A549 (cell line): ENCODE data around the gene CDHR5. TPM values are rescaled to one million over a fixed set of nuclear protein-coding genes. Genes with fewer than 3 reads are reported as not detected.

ENCODE experiments used
- ATAC-seq, 2 experiments: fragments of 200-7000 bp in 1 of 2; fragments of >200 bp in 1 of 2; cut with Nextera tagmentation in 1 of 2; cut with Tn5 transposase in 1 of 2; 3 replicates each; pipeline versions ENCODE4 v1.8.0 to v1.9.1; 2018 to 2020; ENCODE audit warnings: mild to moderate bottlenecking in 1 of 2, moderate library complexity in 1 of 2
- CTCF ChIA-PET: fragments of 300-600 bp; sonication (Branson Sonifier 250); formaldehyde crosslinking; extraction: SDS; loops from one replicate; lab custom pipeline; 2021; ENCODE audit warnings: antibody characterized with exemption, inconsistent platforms; lab: Yijun Ruan, JAX
- POLR2A ChIA-PET: fragments of 350-600 bp; formaldehyde crosslinking; extraction: SDS; loops from one replicate; lab custom pipeline; 2021; ENCODE audit warnings: antibody characterized with exemption, inconsistent platforms; lab: Yijun Ruan, JAX
- DNase-seq, 2 experiments: peaks; one replicate each; pipeline versions ENCODE4 v3.0.0 to v3.0.0-alpha.2; 2011 to 2016; ENCODE audit warnings: low read depth in 1 of 2, low spot score in 1 of 2
- FAIRE-seq: peaks from 2 replicates; lab custom pipeline; 2011; peaks lifted over from hg19 to GRCh38; lab: Jason Lieb, UNC
- H3K27ac ChIP-seq, 2 experiments: fragments of >200 bp; sonication (Bioruptor Twin); formaldehyde crosslinking; 3 replicates each; pipeline ENCODE4 v1.5.1; 2016 to 2017
- H3K4me1 ChIP-seq: fragments of >200 bp; sonication (Bioruptor Twin); formaldehyde crosslinking; 3 replicates; pipeline ENCODE4 v1.6.1; 2016
- H3K4me2 ChIP-seq: fragments of >200 bp; sonication (Bioruptor Twin); formaldehyde crosslinking; 3 replicates; pipeline ENCODE4 v1.6.1; 2016
- H3K4me3 ChIP-seq: fragments of >200 bp; sonication (Bioruptor Twin); formaldehyde crosslinking; 3 replicates; pipeline ENCODE4 v1.5.1; 2016
- H3K9me3 ChIP-seq: fragments of >200 bp; sonication (Bioruptor Twin); formaldehyde crosslinking; 3 replicates; pipeline ENCODE4 v1.6.1; 2016
- ATOH8 ChIP-seq: fragments of 250-450 bp; sonication (Bioruptor Pico); IDR thresholded peaks from 2 replicates; pipeline ENCODE4 v1.5.0; 2020; ENCODE audit warnings: low read depth, mild to moderate bottlenecking, moderate library complexity
- BHLHE40 ChIP-seq: IDR thresholded peaks from 2 replicates; pipeline ENCODE4 v1.6.1; 2012; ENCODE audit warnings: low read depth, low read length, inconsistent platforms
- CHD2 ChIP-seq: fragments of 150-350 bp; IDR thresholded peaks from 2 replicates; pipeline ENCODE4 v1.6.1; 2014; ENCODE audit warnings: low read length; ENCODE audit not compliant: partially characterized antibody
- CHD4 ChIP-seq: fragments of 200-600 bp; sonication (generic); IDR thresholded peaks from 2 replicates; pipeline ENCODE4 v1.6.1; 2016; ENCODE audit warnings: antibody characterized with exemption, mild to moderate bottlenecking, borderline replicate concordance
- E2F6 ChIP-seq: IDR thresholded peaks from 2 replicates; pipeline ENCODE4 v1.6.1; 2012; ENCODE audit warnings: low read depth, borderline replicate concordance
- ESRRA ChIP-seq: fragments of 150-350 bp; IDR thresholded peaks from 2 replicates; pipeline ENCODE4 v1.6.1; 2014; ENCODE audit warnings: mild to moderate bottlenecking, low read length, borderline replicate concordance
- HEYL ChIP-seq: fragments of 250-450 bp; sonication (Bioruptor Pico); IDR thresholded peaks from 2 replicates; pipeline ENCODE4 v1.8.0; 2021; ENCODE audit warnings: mild to moderate bottlenecking, moderate library complexity
- HOXB13 ChIP-seq: fragments of 250-450 bp; sonication (Bioruptor Pico); IDR thresholded peaks from 2 replicates; pipeline ENCODE4 v1.5.0; 2020; ENCODE audit warnings: low read depth, mild to moderate bottlenecking, moderate library complexity
- JUNB ChIP-seq: fragments of >200 bp; sonication (Bioruptor Twin); formaldehyde crosslinking; IDR thresholded peaks from 2 replicates; pipeline ENCODE4 v1.6.1; 2016
- KDM1A ChIP-seq: fragments of 200-600 bp; sonication (generic); IDR thresholded peaks from 2 replicates; pipeline ENCODE4 v1.6.1; 2016; ENCODE audit warnings: low read depth, mild to moderate bottlenecking
- NPAS2 ChIP-seq: fragments of 250-450 bp; sonication (Bioruptor Pico); IDR thresholded peaks from 2 replicates; pipeline ENCODE4 v1.8.0; 2022; ENCODE audit warnings: mild to moderate bottlenecking, moderate library complexity, borderline replicate concordance
- RAD21 ChIP-seq, 2 experiments: fragments of >200 bp in 1 of 2; sonication (Bioruptor Twin) in 1 of 2; formaldehyde crosslinking in 1 of 2; IDR thresholded peaks in 1 of 2; conservative IDR thresholded peaks in 1 of 2; 2 replicates in 1 of 2; 3 replicates in 1 of 2; pipeline ENCODE4 v1.6.1; 2012 to 2018; ENCODE audit warnings: inconsistent platforms in 1 of 2
- RNF2 ChIP-seq: fragments of 200-600 bp; sonication (generic); IDR thresholded peaks from 2 replicates; pipeline ENCODE4 v1.6.1; 2016; ENCODE audit warnings: low read depth, mild to moderate bottlenecking, antibody characterized with exemption, moderate library complexity, borderline replicate concordance
- TFCP2L1 ChIP-seq: fragments of 250-450 bp; sonication (Bioruptor Pico); IDR thresholded peaks from 2 replicates; pipeline ENCODE4 v1.5.0; 2021; ENCODE audit warnings: mild to moderate bottlenecking
- ZNF302 ChIP-seq: fragments of 250-450 bp; sonication (Bioruptor Pico); IDR thresholded peaks from 2 replicates; pipeline ENCODE4 v1.9.0; 2021; ENCODE audit warnings: inconsistent platforms, mild to moderate bottlenecking, moderate library complexity
- ZSCAN20 ChIP-seq: fragments of 250-450 bp; sonication (Bioruptor Pico); IDR thresholded peaks from 2 replicates; pipeline ENCODE4 v1.8.0; 2022; ENCODE audit warnings: mild to moderate bottlenecking, moderate library complexity
- WGBS: methylation state at CpG from one replicate; pipeline ENCODE4 v1.1.6; 2017; ENCODE audit errors: missing lambda C conversion rate; 5-methylcytosine and 5-hydroxymethylcytosine counted together
- polyA plus RNA-seq, 4 experiments: library from polyadenylated mRNA; depleted of rRNA in 3 of 4; stranded (reverse); fragments of >200 nt; fragmentation: RNase III in 1 of 4; extraction: RNeasy Plus Mini Kit Qiagen cat#74134 plus additional on column Dnase treatment in 1 of 4; gene quantifications; 2 replicates in 3 of 4; 3 replicates in 1 of 4; pipeline ENCODE4 v1.2.3, GENCODE V29; 2011 to 2017

Gene CDHR5
- polyA plus RNA-seq, 2 of the 4 experiments (the other 2 are of a cell fraction): 0.08 to 0.12 TPM

- TF ChIP-seq KDM1A (no peak), HEYL (CRISPR knock-in tag) (no peak), ZSCAN20 (no peak), ATOH8 (CRISPR knock-in tag) (no peak), TFCP2L1 (CRISPR knock-in tag) (no peak), JUNB (no peak), E2F6 (no peak)
- Histone ChIP-seq H3K4me2 (peak overlapping the region; percentile 34; the same call in 1 of the 3 replicates), H3K9me3 (no peaks in the 10 kb centered on the region), H3K4me3 (no peak overlapping the region), H3K27ac (peak overlapping the region in 1 of 2 experiments; percentile 70; a peak in 3 of 6 replicates), H3K4me1 (peaks cover 26% of the 10 kb centered on the region)
- WGBS: 85% methylated on average over 19 of the region's 25 CpGs
- POLR2A ChIA-PET: no interaction called here
- DNase-seq (peak; percentile 47 to 74), ATAC-seq (peak; percentile 44 to 53; a peak in 5 of 6 replicates), FAIRE-seq (no peak)
- CTCF ChIA-PET: interaction anchor here (0.6 to 1.2 kb wide), 3 partner anchors 38 to 99 kb away, joined by 3 to 4 read pairs (median 3); no protein-coding TSS in a partner anchor
Measured at GRCh38 chr11:623999-624704, 603 bp downstream of the CDHR5 start.

GRCh38 chr11:623349-623869 is 1.3 kb downstream of the CDHR5 start:
- H3K27ac ChIP-seq: peak overlapping the region in 1 of 2 experiments; percentile 70; a peak in 3 of 6 replicates
- H3K9me3 ChIP-seq: no peaks in the 10 kb centered on the region
- CTCF ChIA-PET: interaction anchor here (0.8 to 1.2 kb wide), 2 partner anchors 39 to 100 kb away, joined by 3 to 4 read pairs; no protein-coding TSS in a partner anchor
- WGBS: 85% methylated on average over 15 of the region's 15 CpGs
- no peak for DNase-seq
- no peak for TF ChIP-seq RAD21 (conservative IDR thresholded peaks at IDR 0.05 in 1 of 2, IDR thresholded peaks at IDR 0.05 in 1 of 2)
- no peak for TF ChIP-seq CHD4
- no peak for TF ChIP-seq ESRRA
- TF ChIP-seq, all 56 proteins: peak for 0
- FAIRE-seq (no peak), ATAC-seq (peak in 1 of 2 experiments; percentile 3; a peak in 1 of 6 replicates)
- H3K4me3 ChIP-seq: no peak overlapping the region
- H3K4me1 ChIP-seq: peaks cover 25% of the 10 kb centered on the region
- POLR2A ChIA-PET: no interaction called here
- H3K4me2 ChIP-seq: peak overlapping the region; percentile 34; the same call in 1 of the 3 replicates

- TF ChIP-seq CHD4: no peak
- no peak for TF ChIP-seq BHLHE40
- no peak for TF ChIP-seq HOXB13 (CRISPR knock-in tag)
- TF ChIP-seq ZNF302 (CRISPR knock-in tag): no peak
- no peak for TF ChIP-seq ESRRA
- no peak for TF ChIP-seq CHD2
- TF ChIP-seq RNF2: no peak
- TF ChIP-seq NPAS2 (CRISPR knock-in tag): no peak
- Histone ChIP-seq H3K4me2 (no peak overlapping the region), H3K4me1 (peaks cover 21% of the 10 kb centered on the region), H3K27ac (no peak overlapping the region), H3K4me3 (no peak overlapping the region), H3K9me3 (no peaks in the 10 kb centered on the region)
- DNase-seq: no peak
- CTCF ChIA-PET: no interaction called here
- POLR2A ChIA-PET: no interaction called here
- ATAC-seq: no peak
- no peak for FAIRE-seq
- 87% methylated on average over 23 of the region's 27 CpGs for WGBS
Measured at GRCh38 chr11:621838-622237, 2.9 kb downstream of the CDHR5 start.
